ENCODE results near the gene FOXL1.

The FOXL1 gene

GRCh38 chr16:86625029-86625428, 46.7 kb downstream of the FOXL1 start:
- no peaks in the 10 kb centered on the region for H3K4me1 ChIP-seq (ENCODE audit: control insufficient read depth, insufficient read depth, low read length)
- ChIA-PET CTCF (no interaction called here), POLR2A (no interaction called here)
- no peaks in the 10 kb centered on the region for H3K36me3 ChIP-seq (ENCODE audit: control insufficient read depth in 2 of 2, insufficient read depth in 1 of 2, low read length in 2 of 2)
- H3K9me3 ChIP-seq (ENCODE audit: control insufficient read depth, insufficient read depth, low read depth, low read length): no peaks in the 10 kb centered on the region
- no peak overlapping the region for H3K4me3 ChIP-seq (ENCODE audit: low read depth, low read length)
- TF ChIP-seq ZNF221 (tag by site-specific recombination; IDR thresholded peaks at IDR 0.05; ENCODE audit: borderline replicate concordance) (no peak), KLF1 (tag by site-specific recombination; IDR thresholded peaks at IDR 0.05) (no peak), ZNF529 (tag by site-specific recombination; IDR thresholded peaks at IDR 0.05; ENCODE audit: insufficient replicate concordance) (no peak), ZNF530 (tag by site-specific recombination; IDR thresholded peaks at IDR 0.05; ENCODE audit: low read depth) (no peak)
- H3K27ac ChIP-seq (ENCODE audit: extremely low read depth, low read depth, low read length): no peak overlapping the region

GRCh38 chr16:86625821-86626220, 47.5 kb downstream of the FOXL1 start:
- ChIA-PET CTCF (no interaction called here), POLR2A (no interaction called here)
- TF ChIP-seq ZFP69B (tag by site-specific recombination; IDR thresholded peaks at IDR 0.05): no peak
- TF ChIP-seq ZNF664 (tag by site-specific recombination; IDR thresholded peaks at IDR 0.05): no peak
- TF ChIP-seq ZNF768 (tag by site-specific recombination; IDR thresholded peaks at IDR 0.05): no peak
- no peak for TF ChIP-seq ZNF214 (tag by site-specific recombination; IDR thresholded peaks at IDR 0.05; ENCODE audit: borderline replicate concordance)
- TF ChIP-seq, protein P1, sequence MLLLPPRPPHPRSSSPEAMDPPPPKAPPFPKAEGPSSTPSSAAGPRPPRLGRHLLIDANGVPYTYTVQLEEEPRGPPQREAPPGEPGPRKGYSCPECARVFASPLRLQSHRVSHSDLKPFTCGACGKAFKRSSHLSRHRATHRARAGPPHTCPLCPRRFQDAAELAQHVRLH (tag by site-specific recombination; IDR thresholded peaks at IDR 0.05): no peak
- TF ChIP-seq ZNF155 (tag by site-specific recombination; IDR thresholded peaks at IDR 0.05): no peak
- no peak for TF ChIP-seq ZNF175 (tag by site-specific recombination; IDR thresholded peaks at IDR 0.05)
- TF ChIP-seq ZNF530 (tag by site-specific recombination; IDR thresholded peaks at IDR 0.05; ENCODE audit: low read depth): no peak
- no peak for TF ChIP-seq HOXC10 (CRISPR knock-in tag; IDR thresholded peaks at IDR 0.05)
- no peak for TF ChIP-seq EGR2 (tag by site-specific recombination; IDR thresholded peaks at IDR 0.05; ENCODE audit: low read depth)
- TF ChIP-seq ZNF16 (tag by site-specific recombination; IDR thresholded peaks at IDR 0.05; ENCODE audit: low read depth): no peak
- TF ChIP-seq ZNF560 (tag by site-specific recombination; IDR thresholded peaks at IDR 0.05; ENCODE audit: borderline replicate concordance): no peak
- no peak for TF ChIP-seq RBAK (tag by site-specific recombination; IDR thresholded peaks at IDR 0.05)
- TF ChIP-seq ZNF2 (tag by site-specific recombination; IDR thresholded peaks at IDR 0.05): no peak
- no peak for TF ChIP-seq PRDM6 (tag by site-specific recombination; IDR thresholded peaks at IDR 0.05)
- TF ChIP-seq KLF1 (tag by site-specific recombination; IDR thresholded peaks at IDR 0.05): no peak
- no peak for TF ChIP-seq ZNF132 (tag by site-specific recombination; IDR thresholded peaks at IDR 0.05; ENCODE audit: borderline replicate concordance)
- TF ChIP-seq ZNF157 (tag by site-specific recombination; IDR thresholded peaks at IDR 0.05): no peak
- TF ChIP-seq ZNF677 (tag by site-specific recombination; IDR thresholded peaks at IDR 0.05): no peak
- no peak for TF ChIP-seq ZBTB11 (tag by site-specific recombination; conservative IDR thresholded peaks at IDR 0.05; ENCODE audit: low read depth)
- no peaks in the 10 kb centered on the region for H3K9me3 ChIP-seq (ENCODE audit: control insufficient read depth, insufficient read depth, low read depth, low read length)
- H3K4me1 ChIP-seq (ENCODE audit: control insufficient read depth, insufficient read depth, low read length): no peaks in the 10 kb centered on the region
- H3K27ac ChIP-seq (ENCODE audit: extremely low read depth, low read depth, low read length): no peak overlapping the region
- H3K4me3 ChIP-seq (ENCODE audit: low read depth, low read length): no peak overlapping the region
- H3K36me3 ChIP-seq (ENCODE audit: control insufficient read depth in 2 of 2, insufficient read depth in 1 of 2, low read length in 2 of 2): no peaks in the 10 kb centered on the region

All from HEK293 (cell line).